HCT116 (cell line): Measurements from ENCODE around the gene MEIS2.

ENCODE experiments used
- CBX3 ChIP-seq: IDR thresholded peaks from 2 replicates; pipeline ENCODE4 v1.6.1; 2012; ENCODE audit warnings: low read depth
- EZH2 ChIP-seq: fragments of 200-600 bp; sonication (generic); IDR thresholded peaks from 2 replicates; pipeline ENCODE4 v1.6.1; 2017; ENCODE audit warnings: antibody characterized with exemption, mixed run types
- POLR2A ChIP-seq: IDR thresholded peaks from 2 replicates; pipeline ENCODE4 v1.7.0; 2011; ENCODE audit warnings: borderline replicate concordance; ENCODE audit not compliant: insufficient read depth, insufficient read length; ENCODE audit errors: extremely low read depth
- POLR2AphosphoS5 ChIP-seq: IDR thresholded peaks from 2 replicates; pipeline ENCODE4 v1.6.1; 2011; ENCODE audit warnings: mild to moderate bottlenecking, low read depth, low read length, moderate library complexity
- RAD21 ChIP-seq: IDR thresholded peaks from 2 replicates; pipeline ENCODE4 v1.6.1; 2012; ENCODE audit warnings: low read depth, mild to moderate bottlenecking
- SIN3A ChIP-seq: IDR thresholded peaks from 2 replicates; pipeline ENCODE4 v1.6.1; 2012; ENCODE audit warnings: low read depth
- SP1 ChIP-seq: IDR thresholded peaks from 2 replicates; pipeline ENCODE4 v1.6.1; 2012; ENCODE audit warnings: low read depth
- TCF7L2 ChIP-seq: IDR thresholded peaks from 2 replicates; pipeline ENCODE4 v1.7.0; 2011; ENCODE audit warnings: borderline replicate concordance, inconsistent platforms; ENCODE audit not compliant: insufficient read depth, insufficient read length; ENCODE audit errors: extremely low read depth
- YY1 ChIP-seq: IDR thresholded peaks from 2 replicates; pipeline ENCODE4 v1.6.1; 2011; ENCODE audit warnings: low read length, low read depth, moderate library complexity, mild to moderate bottlenecking; ENCODE audit not compliant: insufficient replicate concordance; ENCODE audit errors: extremely low read depth
- ZFX ChIP-seq: fragments of 450-650 bp; IDR thresholded peaks from 2 replicates; pipeline ENCODE4 v1.6.1; 2017
- TF ChIP-seq, protein P1 (sequence below): IDR thresholded peaks from 2 replicates; pipeline ENCODE4 v1.6.1; 2012
- TF ChIP-seq, protein P2 (sequence below), 3 experiments: fragments of 200-600 bp in 1 of 3; sonication (generic) in 1 of 3; IDR thresholded peaks in 2 of 3; conservative IDR thresholded peaks in 1 of 3; 2 replicates each; pipeline ENCODE4 v1.5.1; 2012 to 2017; ENCODE audit warnings: low read depth in 2 of 3, low read length in 2 of 3, antibody characterized with exemption in 1 of 3, borderline replicate concordance in 1 of 3, control low read depth in 1 of 3, mild to moderate bottlenecking in 1 of 3, mixed read lengths in 1 of 3, mixed run types in 1 of 3, moderate library complexity in 1 of 3; ENCODE audit not compliant: insufficient read depth in 1 of 3
- TF ChIP-seq, protein P3 (sequence below): IDR thresholded peaks from 2 replicates; pipeline ENCODE4 v1.6.1; 2012

DNA sequence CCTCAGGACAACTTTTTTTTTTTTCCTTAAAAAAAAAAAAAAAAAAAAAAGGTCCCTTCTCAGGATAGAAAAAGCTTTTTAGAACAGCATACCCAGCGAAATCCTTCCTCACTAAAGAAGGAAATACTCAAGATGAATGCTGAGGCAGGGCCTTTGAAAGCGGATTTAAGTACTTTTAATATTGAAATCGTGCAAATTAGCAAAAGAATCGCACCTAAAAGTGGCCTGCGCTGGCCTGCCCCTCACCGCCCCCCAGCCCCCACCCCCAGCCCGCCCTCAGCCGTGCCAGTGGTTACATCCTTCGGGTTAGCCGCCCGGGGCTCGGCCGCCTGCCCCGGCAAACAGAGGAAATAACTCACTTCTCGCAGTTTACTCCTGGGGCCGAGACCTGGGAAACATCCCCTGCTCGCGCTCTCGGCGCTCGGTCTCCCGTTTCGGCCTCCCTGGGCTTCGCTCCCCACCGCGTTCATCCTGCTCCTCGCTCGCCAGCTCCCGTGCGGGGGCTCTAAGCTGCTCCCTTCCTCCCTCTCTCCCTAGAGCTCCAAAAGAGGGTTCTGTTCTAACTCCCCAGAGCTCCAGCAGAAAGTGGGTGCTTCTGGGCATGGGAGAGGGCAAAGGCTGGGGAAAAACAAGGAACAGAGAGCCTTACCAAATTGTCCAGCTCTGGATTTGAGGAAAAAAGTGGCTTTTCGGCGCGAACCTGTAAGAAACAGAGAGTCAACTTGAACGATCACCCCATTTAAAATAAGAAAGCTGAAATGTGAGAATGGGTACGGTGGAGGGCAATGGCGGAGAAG, 5.2 kb downstream of the MEIS2 start:
- TF ChIP-seq, protein P1, sequence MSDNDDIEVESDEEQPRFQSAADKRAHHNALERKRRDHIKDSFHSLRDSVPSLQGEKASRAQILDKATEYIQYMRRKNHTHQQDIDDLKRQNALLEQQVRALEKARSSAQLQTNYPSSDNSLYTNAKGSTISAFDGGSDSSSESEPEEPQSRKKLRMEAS = no peak
- TF ChIP-seq, protein P2, sequence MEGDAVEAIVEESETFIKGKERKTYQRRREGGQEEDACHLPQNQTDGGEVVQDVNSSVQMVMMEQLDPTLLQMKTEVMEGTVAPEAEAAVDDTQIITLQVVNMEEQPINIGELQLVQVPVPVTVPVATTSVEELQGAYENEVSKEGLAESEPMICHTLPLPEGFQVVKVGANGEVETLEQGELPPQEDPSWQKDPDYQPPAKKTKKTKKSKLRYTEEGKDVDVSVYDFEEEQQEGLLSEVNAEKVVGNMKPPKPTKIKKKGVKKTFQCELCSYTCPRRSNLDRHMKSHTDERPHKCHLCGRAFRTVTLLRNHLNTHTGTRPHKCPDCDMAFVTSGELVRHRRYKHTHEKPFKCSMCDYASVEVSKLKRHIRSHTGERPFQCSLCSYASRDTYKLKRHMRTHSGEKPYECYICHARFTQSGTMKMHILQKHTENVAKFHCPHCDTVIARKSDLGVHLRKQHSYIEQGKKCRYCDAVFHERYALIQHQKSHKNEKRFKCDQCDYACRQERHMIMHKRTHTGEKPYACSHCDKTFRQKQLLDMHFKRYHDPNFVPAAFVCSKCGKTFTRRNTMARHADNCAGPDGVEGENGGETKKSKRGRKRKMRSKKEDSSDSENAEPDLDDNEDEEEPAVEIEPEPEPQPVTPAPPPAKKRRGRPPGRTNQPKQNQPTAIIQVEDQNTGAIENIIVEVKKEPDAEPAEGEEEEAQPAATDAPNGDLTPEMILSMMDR (IDR thresholded peaks at IDR 0.05 in 2 of 3, conservative IDR thresholded peaks at IDR 0.05 in 1 of 3; ENCODE audit: borderline replicate concordance in 1 of 3, insufficient read depth in 1 of 3, low read depth in 2 of 3, low read length in 2 of 3) = no peak
- no peak for TF ChIP-seq POLR2A
- TF ChIP-seq RAD21 = no peak
- TF ChIP-seq TCF7L2 = no peak
- TF ChIP-seq EZH2 = no peak
- no peak for TF ChIP-seq SIN3A
- TF ChIP-seq POLR2AphosphoS5 = no peak
- TF ChIP-seq YY1 = no peak
- TF ChIP-seq, protein P3, sequence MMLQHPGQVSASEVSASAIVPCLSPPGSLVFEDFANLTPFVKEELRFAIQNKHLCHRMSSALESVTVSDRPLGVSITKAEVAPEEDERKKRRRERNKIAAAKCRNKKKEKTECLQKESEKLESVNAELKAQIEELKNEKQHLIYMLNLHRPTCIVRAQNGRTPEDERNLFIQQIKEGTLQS = no peak
- TF ChIP-seq ZFX = no peak
- no peak for TF ChIP-seq CBX3
- no peak for TF ChIP-seq SP1
